HG02870 (cell line): ENCODE data around the gene ATP1A3.
"Not testable (repeated sequence)": the region's sequence is repeated elsewhere in the genome, so short reads cannot be mapped to it uniquely, and the experiment has no call there.

Experiments used
- ATAC-seq: cut with Tn5 transposase; IDR thresholded peaks from one replicate; pipeline ENCODE4 v1.9.1; 2021; ENCODE audit warnings: mild to moderate bottlenecking, moderate library complexity; ENCODE audit not compliant: unreplicated experiment

Gene ATP1A3

GRCh38 chr19:41993612-41994483 lies at the start of gene ATP1A3:
Gene ATP1A3, minus strand, starts transcription at chr19:41994230. Its CDS starts 154 bp downstream, at chr19:41994076.
- no peak for ATAC-seq

- no peak for ATAC-seq
These were observed 48.6 kb upstream of the ATP1A3 start for GRCh38 chr19:42042455-42043170.

- not testable (repeated sequence) for ATAC-seq
These were observed 46.5 kb upstream of the ATP1A3 start for GRCh38 chr19:42040491-42040890.

- ATAC-seq, result no peak
These were observed 46.0 kb upstream of the ATP1A3 start for GRCh38 chr19:42040031-42040430.

- ATAC-seq, result no peak
These were observed 44.6 kb upstream of the ATP1A3 start for GRCh38 chr19:42038666-42039065.

- ATAC-seq, result no peak
These were observed 43.6 kb upstream of the ATP1A3 start for GRCh38 chr19:42037649-42038048.

GRCh38 chr19:42034640-42035391 lies 40.8 kb upstream of the ATP1A3 start:
- peak; percentile 42 for ATAC-seq

GRCh38 chr19:42033413-42033812 lies 39.4 kb upstream of the ATP1A3 start:
- ATAC-seq, result no peak

- no peak for ATAC-seq
These were observed 38.4 kb upstream of the ATP1A3 start for GRCh38 chr19:42032431-42032830.

- ATAC-seq, result no peak
These were observed 36.8 kb upstream of the ATP1A3 start for GRCh38 chr19:42030645-42031440.

GRCh38 chr19:42028304-42029216 lies 34.5 kb upstream of the ATP1A3 start:
- ATAC-seq, result no peak

GRCh38 chr19:42024622-42025111 lies 30.6 kb upstream of the ATP1A3 start:
- no peak for ATAC-seq

GRCh38 chr19:42023943-42024260 lies 29.9 kb upstream of the ATP1A3 start:
- ATAC-seq, result no peak

- no peak for ATAC-seq
These were observed 29.3 kb upstream of the ATP1A3 start for GRCh38 chr19:42023121-42023942.

GRCh38 chr19:42022616-42023015 lies 28.6 kb upstream of the ATP1A3 start:
- ATAC-seq, result no peak

GRCh38 chr19:42021185-42021584 lies 27.2 kb upstream of the ATP1A3 start:
- no peak for ATAC-seq

GRCh38 chr19:42018503-42019193 lies 24.6 kb upstream of the ATP1A3 start:
- ATAC-seq, result no peak

GRCh38 chr19:42017040-42017439 lies 23.0 kb upstream of the ATP1A3 start:
- ATAC-seq, result no peak
